Measurements from ENCODE around the gene MINAR2. TPM values are rescaled to one million over a fixed set of nuclear protein-coding genes. Genes with fewer than 3 reads are reported as not detected.

Gene MINAR2
- total RNA-seq, 1 donor from 2014 or later, result not detected

Other genes starting within 250 kb of the MINAR2 start
- gene CHSY3, start 156.4 kb downstream of the MINAR2 start, total RNA-seq, result not detected in 2 replicates